ENCODE data around the gene FANCM. TPM values are rescaled to one million over a fixed set of nuclear protein-coding genes. Genes with fewer than 3 reads are reported as not detected.

The FANCM gene, protein sequence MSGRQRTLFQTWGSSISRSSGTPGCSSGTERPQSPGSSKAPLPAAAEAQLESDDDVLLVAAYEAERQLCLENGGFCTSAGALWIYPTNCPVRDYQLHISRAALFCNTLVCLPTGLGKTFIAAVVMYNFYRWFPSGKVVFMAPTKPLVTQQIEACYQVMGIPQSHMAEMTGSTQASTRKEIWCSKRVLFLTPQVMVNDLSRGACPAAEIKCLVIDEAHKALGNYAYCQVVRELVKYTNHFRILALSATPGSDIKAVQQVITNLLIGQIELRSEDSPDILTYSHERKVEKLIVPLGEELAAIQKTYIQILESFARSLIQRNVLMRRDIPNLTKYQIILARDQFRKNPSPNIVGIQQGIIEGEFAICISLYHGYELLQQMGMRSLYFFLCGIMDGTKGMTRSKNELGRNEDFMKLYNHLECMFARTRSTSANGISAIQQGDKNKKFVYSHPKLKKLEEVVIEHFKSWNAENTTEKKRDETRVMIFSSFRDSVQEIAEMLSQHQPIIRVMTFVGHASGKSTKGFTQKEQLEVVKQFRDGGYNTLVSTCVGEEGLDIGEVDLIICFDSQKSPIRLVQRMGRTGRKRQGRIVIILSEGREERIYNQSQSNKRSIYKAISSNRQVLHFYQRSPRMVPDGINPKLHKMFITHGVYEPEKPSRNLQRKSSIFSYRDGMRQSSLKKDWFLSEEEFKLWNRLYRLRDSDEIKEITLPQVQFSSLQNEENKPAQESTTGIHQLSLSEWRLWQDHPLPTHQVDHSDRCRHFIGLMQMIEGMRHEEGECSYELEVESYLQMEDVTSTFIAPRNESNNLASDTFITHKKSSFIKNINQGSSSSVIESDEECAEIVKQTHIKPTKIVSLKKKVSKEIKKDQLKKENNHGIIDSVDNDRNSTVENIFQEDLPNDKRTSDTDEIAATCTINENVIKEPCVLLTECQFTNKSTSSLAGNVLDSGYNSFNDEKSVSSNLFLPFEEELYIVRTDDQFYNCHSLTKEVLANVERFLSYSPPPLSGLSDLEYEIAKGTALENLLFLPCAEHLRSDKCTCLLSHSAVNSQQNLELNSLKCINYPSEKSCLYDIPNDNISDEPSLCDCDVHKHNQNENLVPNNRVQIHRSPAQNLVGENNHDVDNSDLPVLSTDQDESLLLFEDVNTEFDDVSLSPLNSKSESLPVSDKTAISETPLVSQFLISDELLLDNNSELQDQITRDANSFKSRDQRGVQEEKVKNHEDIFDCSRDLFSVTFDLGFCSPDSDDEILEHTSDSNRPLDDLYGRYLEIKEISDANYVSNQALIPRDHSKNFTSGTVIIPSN (N-terminal part only)
- 1 to 10 TPM; 5.4 to 8.7 (median 6.0) TPM for total RNA-seq (2021; fragmentation: NEBNext Ultra II Directional; extraction: Animal tissue kit (Norgen Biotek cat#: 25700))
- long read RNA-seq, partial matches to known transcripts = 9 of 10 reads
- long read RNA-seq, other reads (novel, unspliced or antisense) = 1 of 10 reads

GRCh38 chr14:45135659-45136395, at the start of gene FANCM:
TSS of gene FANCM (plus strand) at chr14:45135930. CDS start at chr14:45136032, 102 bp downstream.
- no peaks in the 10 kb centered on the region for H3K9me3 Mint-ChIP-seq
- peak within 1 kb of the TSS; percentile 91 for H3K27ac Mint-ChIP-seq
- H3K36me3 Mint-ChIP-seq (ENCODE audit: low read depth) = peaks cover 8% of the 10 kb centered on the region
- peaks cover 30% of the 10 kb centered on the region for H3K4me1 Mint-ChIP-seq (ENCODE audit: low read depth)
- H3K4me3 Mint-ChIP-seq = peak within 1 kb of the TSS; percentile 98
- 0 out of 2 replicates have a peak, but pooled peaks cover 2% of the 10 kb centered on the region for H3K27me3 Mint-ChIP-seq (ENCODE audit: insufficient read depth)
- DNase-seq = peak; percentile 97
- TF ChIP-seq CTCF (IDR thresholded peaks at IDR 0.05) = no peak

DNA sequence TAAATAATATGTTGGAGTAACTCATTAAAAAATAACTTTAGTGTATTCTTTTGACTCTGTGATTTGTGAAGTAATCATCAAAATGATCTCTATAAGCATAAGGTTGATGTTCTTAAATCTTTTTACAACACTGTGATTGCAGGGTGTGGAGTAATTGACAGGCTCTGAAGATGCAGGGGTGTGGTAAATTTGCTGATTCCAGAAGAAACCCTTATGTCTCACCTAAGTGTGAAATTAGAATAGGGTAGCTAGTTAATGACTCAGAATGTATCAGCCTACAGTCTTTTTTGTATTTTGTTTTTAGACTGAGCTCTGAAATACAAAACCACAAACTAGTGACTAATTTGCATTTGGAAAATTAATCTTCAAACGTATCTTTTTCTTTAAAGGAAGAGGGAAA, 45.9 kb upstream of the FANCM start:
- H3K4me3 Mint-ChIP-seq = peak overlapping the region; percentile 24
- peaks cover 5% of the 10 kb centered on the region; the same call in 1 of the 2 replicates for H3K36me3 Mint-ChIP-seq (ENCODE audit: low read depth)
- H3K4me1 Mint-ChIP-seq (ENCODE audit: low read depth) = peaks cover 73% of the 10 kb centered on the region
- TF ChIP-seq CTCF (IDR thresholded peaks at IDR 0.05) = no peak
- DNase-seq = peak; percentile 48
- H3K27ac Mint-ChIP-seq = peak overlapping the region; percentile 46
- H3K9me3 Mint-ChIP-seq = no peaks in the 10 kb centered on the region
- no peaks in the 10 kb centered on the region for H3K27me3 Mint-ChIP-seq (ENCODE audit: insufficient read depth)

- no peaks in the 10 kb centered on the region for H3K9me3 Mint-ChIP-seq
Measured at GRCh38 chr14:45091710-45092109, 44.0 kb upstream of the FANCM start.

DNA sequence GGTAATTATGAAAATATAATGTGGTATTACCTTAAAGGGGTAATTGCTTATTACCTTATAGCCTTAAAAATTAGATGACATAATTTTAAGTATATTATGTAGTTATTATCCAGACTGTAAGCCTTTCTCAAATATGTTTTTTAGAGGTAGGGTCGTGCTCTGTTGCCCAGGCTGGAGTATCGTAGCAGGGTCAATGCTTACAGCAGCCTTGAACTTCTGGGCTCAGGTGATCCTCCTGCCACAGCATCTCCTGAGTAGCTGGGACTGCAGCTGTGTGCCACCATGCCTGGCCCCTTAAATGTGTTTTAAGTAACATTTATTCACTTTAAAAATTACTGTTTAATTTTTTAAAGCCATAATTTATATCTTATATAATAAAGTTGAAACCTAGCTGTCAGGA, 41.5 kb upstream of the FANCM start:
- no peak for TF ChIP-seq CTCF (IDR thresholded peaks at IDR 0.05)
- H3K36me3 Mint-ChIP-seq (ENCODE audit: low read depth) = peaks cover 31% of the 10 kb centered on the region
- no peak for DNase-seq
- no peak overlapping the region for H3K27ac Mint-ChIP-seq
- peaks cover 38% of the 10 kb centered on the region for H3K4me1 Mint-ChIP-seq (ENCODE audit: low read depth)
- no peak overlapping the region for H3K4me3 Mint-ChIP-seq
- no peaks in the 10 kb centered on the region for H3K9me3 Mint-ChIP-seq
- H3K27me3 Mint-ChIP-seq (ENCODE audit: insufficient read depth) = no peaks in the 10 kb centered on the region; the same call in 1 of the 2 replicates

More at GRCh38 chr14:45091710-45092109, 44.0 kb upstream of the FANCM start:
- H3K27ac Mint-ChIP-seq = peak overlapping the region; percentile 1; the same call in 1 of the 2 replicates
- no peak for TF ChIP-seq CTCF (IDR thresholded peaks at IDR 0.05)
- H3K27me3 Mint-ChIP-seq (ENCODE audit: insufficient read depth) = no peaks in the 10 kb centered on the region
- H3K4me1 Mint-ChIP-seq (ENCODE audit: low read depth) = peaks cover 59% of the 10 kb centered on the region
- peaks cover 15% of the 10 kb centered on the region for H3K36me3 Mint-ChIP-seq (ENCODE audit: low read depth)
- no peak overlapping the region for H3K4me3 Mint-ChIP-seq
- no peak for DNase-seq

Data from HFFc6 (cell line).